HEK293 (cell line): ENCODE measurements around the gene UNG.

Experiments
- CTCF ChIA-PET: fragments of 350-600 bp; formaldehyde crosslinking; extraction: SDS; loops from one replicate; lab custom pipeline; 2021; ENCODE audit warnings: antibody characterized with exemption; lab: Yijun Ruan, JAX
- POLR2A ChIA-PET: fragments of 300-600 bp; formaldehyde crosslinking; extraction: SDS; loops from one replicate; lab custom pipeline; 2020; ENCODE audit warnings: antibody characterized with exemption, inconsistent platforms; lab: Yijun Ruan, JAX
- H3K27ac ChIP-seq: fragments of 200-500 bp; sonication (Bioruptor generic); 2 replicates; pipeline ENCODE4 v1.5.1; 2014; ENCODE audit warnings: low read depth, low read length, control low read depth, inconsistent platforms; ENCODE audit errors: extremely low read depth
- H3K36me3 ChIP-seq, 2 experiments: fragments of 200-500 bp in 1 of 2; sonication (Bioruptor generic) in 1 of 2; 1 replicate in 1 of 2; 2 replicates in 1 of 2; pipeline ENCODE4 v1.5.1; 2014 to 2017; ENCODE audit warnings: inconsistent platforms in 2 of 2, low read length in 2 of 2; ENCODE audit not compliant: control insufficient read depth in 2 of 2, insufficient read depth in 1 of 2
- H3K4me1 ChIP-seq: fragments of 200-500 bp; sonication (Bioruptor generic); 2 replicates; pipeline ENCODE4 v1.5.1; 2014; ENCODE audit warnings: mild to moderate bottlenecking, low read length, inconsistent platforms; ENCODE audit not compliant: control insufficient read depth, insufficient read depth
- H3K4me3 ChIP-seq: 2 replicates; pipeline ENCODE4 v1.5.1; 2011; ENCODE audit warnings: low read depth, mild to moderate bottlenecking, control low read depth, low read length, moderate library complexity
- H3K9me3 ChIP-seq: fragments of 200-500 bp; sonication (Bioruptor generic); 2 replicates; pipeline ENCODE4 v1.5.1; 2014; ENCODE audit warnings: low read depth, low read length, inconsistent platforms; ENCODE audit not compliant: control insufficient read depth, insufficient read depth
- FEZF1 ChIP-seq: fragments of 450-650 bp; formaldehyde crosslinking; IDR thresholded peaks from 2 replicates; pipeline ENCODE4 v1.5.1; 2016; ENCODE audit warnings: missing biosample characterization, missing genetic modification characterization
- GLIS1 ChIP-seq: fragments of 450-650 bp; formaldehyde crosslinking; IDR thresholded peaks from 2 replicates; pipeline ENCODE4 v1.5.1; 2016; ENCODE audit warnings: missing biosample characterization, missing genetic modification characterization
- GLIS2 ChIP-seq: fragments of 450-650 bp; formaldehyde crosslinking; IDR thresholded peaks from 2 replicates; pipeline ENCODE4 v1.5.1; 2016; ENCODE audit warnings: missing biosample characterization, missing genetic modification characterization
- HOXC10 ChIP-seq: sonication (generic); formaldehyde crosslinking; IDR thresholded peaks from 2 replicates; pipeline ENCODE4 v1.8.1; 2023; ENCODE audit warnings: mild to moderate bottlenecking, missing genetic modification reagents
- HOXD13 ChIP-seq: sonication (generic); formaldehyde crosslinking; IDR thresholded peaks from 2 replicates; pipeline ENCODE4 v1.8.0; 2022; ENCODE audit warnings: missing genetic modification reagents, borderline replicate concordance
- IKZF3 ChIP-seq: fragments of 450-650 bp; IDR thresholded peaks from 2 replicates; pipeline ENCODE4 v1.5.0; 2018; ENCODE audit warnings: missing biosample characterization, mild to moderate bottlenecking, missing genetic modification characterization, moderate library complexity
- KLF10 ChIP-seq: fragments of 450-650 bp; IDR thresholded peaks from 2 replicates; pipeline ENCODE4 v1.5.1; 2018; ENCODE audit warnings: missing biosample characterization, mild to moderate bottlenecking, missing genetic modification characterization
- KLF7 ChIP-seq: fragments of 450-650 bp; formaldehyde crosslinking; IDR thresholded peaks from 2 replicates; pipeline ENCODE4 v1.5.1; 2016; ENCODE audit warnings: missing biosample characterization, missing genetic modification characterization, borderline replicate concordance
- PRDM6 ChIP-seq: fragments of 450-650 bp; formaldehyde crosslinking; IDR thresholded peaks from 2 replicates; pipeline ENCODE4 v1.5.1; 2017; ENCODE audit warnings: missing biosample characterization, missing genetic modification characterization
- REPIN1 ChIP-seq: fragments of 450-650 bp; formaldehyde crosslinking; IDR thresholded peaks from 2 replicates; pipeline ENCODE4 v1.5.1; 2017; ENCODE audit warnings: missing biosample characterization, missing genetic modification characterization, low read depth
- SP3 ChIP-seq: fragments of 450-650 bp; formaldehyde crosslinking; IDR thresholded peaks from 2 replicates; pipeline ENCODE4 v1.5.1; 2016; ENCODE audit warnings: missing biosample characterization, missing genetic modification characterization
- YY1 ChIP-seq: fragments of 450-650 bp; formaldehyde crosslinking; IDR thresholded peaks from 2 replicates; pipeline ENCODE4 v1.5.1; 2018; ENCODE audit warnings: missing biosample characterization, missing genetic modification characterization
- ZBTB11 ChIP-seq: fragments of 450-650 bp; formaldehyde crosslinking; conservative IDR thresholded peaks from 2 replicates; pipeline ENCODE4 v1.5.1; 2016; ENCODE audit warnings: low read depth, missing biosample characterization, missing genetic modification characterization
- ZIC2 ChIP-seq: fragments of 450-650 bp; formaldehyde crosslinking; IDR thresholded peaks from 2 replicates; pipeline ENCODE4 v1.5.1; 2016; ENCODE audit warnings: missing biosample characterization, missing genetic modification characterization
- ZNF138 ChIP-seq: fragments of 450-650 bp; formaldehyde crosslinking; IDR thresholded peaks from 2 replicates; pipeline ENCODE4 v1.5.1; 2016; ENCODE audit warnings: missing biosample characterization, missing genetic modification characterization, borderline replicate concordance
- ZNF174 ChIP-seq: fragments of 450-650 bp; formaldehyde crosslinking; IDR thresholded peaks from 2 replicates; pipeline ENCODE4 v1.5.0; 2017; ENCODE audit warnings: missing biosample characterization, mild to moderate bottlenecking, missing genetic modification characterization
- ZNF341 ChIP-seq: fragments of 450-650 bp; formaldehyde crosslinking; IDR thresholded peaks from 2 replicates; pipeline ENCODE4; 2016; ENCODE audit warnings: low read depth, missing biosample characterization, missing genetic modification characterization
- ZNF354C ChIP-seq: fragments of 450-650 bp; formaldehyde crosslinking; IDR thresholded peaks from 2 replicates; pipeline ENCODE4 v1.5.1; 2016; ENCODE audit warnings: missing biosample characterization, missing genetic modification characterization, low read depth, borderline replicate concordance
- ZNF544 ChIP-seq: fragments of 450-650 bp; formaldehyde crosslinking; IDR thresholded peaks from 2 replicates; pipeline ENCODE4 v1.5.0; 2017; ENCODE audit warnings: missing biosample characterization, missing genetic modification characterization
- ZNF621 ChIP-seq: fragments of 450-650 bp; formaldehyde crosslinking; IDR thresholded peaks from 2 replicates; pipeline ENCODE4 v1.5.1; 2017; ENCODE audit warnings: missing biosample characterization, missing genetic modification characterization
- TF ChIP-seq, protein P1 (sequence below): fragments of 450-650 bp; IDR thresholded peaks from 2 replicates; pipeline ENCODE4 v1.5.1; 2018; ENCODE audit warnings: missing biosample characterization, mild to moderate bottlenecking, missing genetic modification characterization
- TF ChIP-seq, protein P2 (sequence below): fragments of 450-650 bp; formaldehyde crosslinking; IDR thresholded peaks from 2 replicates; pipeline ENCODE4 v1.5.1; 2016; ENCODE audit warnings: missing biosample characterization, missing genetic modification characterization
- TF ChIP-seq, protein P3 (sequence below): fragments of 450-650 bp; formaldehyde crosslinking; IDR thresholded peaks from 2 replicates; pipeline ENCODE4 v1.5.1; 2017; ENCODE audit warnings: missing biosample characterization, missing genetic modification characterization

UNG gene

GRCh38 chr12:109065853-109066193 is 31.6 kb upstream of the UNG start:
- Histone ChIP-seq H3K36me3 (peaks cover 6 to 47% of the 10 kb centered on the region in 2 experiments; a peak in 2 of 3 replicates), H3K4me3 (no peak overlapping the region), H3K9me3 (no peaks in the 10 kb centered on the region), H3K27ac (no peak overlapping the region), H3K4me1 (no peaks in the 10 kb centered on the region)
- no peak for TF ChIP-seq ZNF354C
- no peak for TF ChIP-seq HOXC10 (CRISPR knock-in tag)
- no peak for TF ChIP-seq FEZF1 (tag by site-specific recombination)
- no peak for TF ChIP-seq ZNF138 (tag by site-specific recombination)
- no peak for TF ChIP-seq SP3 (tag by site-specific recombination)
- no peak for TF ChIP-seq ZNF544 (tag by site-specific recombination)
- no peak for TF ChIP-seq GLIS2
- no peak for TF ChIP-seq ZNF174 (tag by site-specific recombination)
- TF ChIP-seq ZNF621 (tag by site-specific recombination), result no peak
- CTCF ChIA-PET, result no interaction called here
- POLR2A ChIA-PET, result no interaction called here

DNA sequence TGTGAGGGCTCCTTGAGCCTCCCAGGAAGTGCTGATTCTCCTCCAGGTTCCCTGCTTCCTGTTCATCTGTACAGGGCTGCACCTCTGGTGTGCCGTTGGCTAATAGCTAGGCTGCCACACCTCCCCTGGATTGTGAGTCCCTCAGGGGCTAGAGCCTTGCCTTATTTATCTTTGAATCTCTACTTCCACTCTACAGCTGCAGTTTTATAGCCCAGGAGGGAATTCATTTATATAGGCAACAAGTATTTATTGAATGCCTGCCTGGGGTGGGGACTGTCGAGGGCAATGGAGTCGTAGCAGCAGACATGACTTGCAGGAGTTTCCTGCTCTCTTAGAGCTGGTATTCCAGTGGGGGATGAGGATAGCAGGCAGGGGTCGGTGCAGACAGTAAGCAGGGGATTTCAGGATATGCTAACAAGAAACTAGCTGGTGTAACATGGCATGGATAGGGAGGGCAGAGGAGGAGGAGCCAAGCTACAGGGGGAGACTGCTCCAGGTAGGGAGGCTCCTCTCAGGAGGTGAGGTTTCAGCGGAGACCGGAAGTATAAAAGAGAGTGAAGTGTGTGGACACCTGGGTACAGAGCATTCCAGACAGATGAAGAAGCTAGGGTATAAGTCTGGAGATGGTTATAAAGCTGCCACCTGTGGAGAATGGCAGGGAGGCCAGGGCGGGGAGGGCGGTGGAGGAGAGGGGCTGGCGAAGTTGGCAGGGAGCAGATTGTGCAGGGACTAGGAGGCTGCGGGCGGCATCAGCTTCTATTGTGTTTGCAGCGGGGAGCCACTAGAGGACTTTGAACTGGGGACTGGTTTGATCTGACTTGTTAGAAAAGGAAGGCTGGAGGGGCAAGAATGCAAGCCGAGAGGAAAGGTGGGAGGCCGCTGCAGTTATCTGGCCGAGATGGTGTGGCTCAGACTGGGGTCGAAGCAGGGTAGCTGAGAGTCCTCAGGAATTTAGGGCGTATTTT is 27.8 kb upstream of the UNG start:
- H3K9me3 ChIP-seq, result no peaks in the 10 kb centered on the region
- no peak overlapping the region for H3K4me3 ChIP-seq
- ChIA-PET POLR2A (interaction anchor here (1.0 kb wide), 1 partner anchor 17 kb away, joined by 3 read pairs; the partner anchor contains the start of gene USP30), CTCF (interaction anchor here (0.6 to 0.7 kb wide), 3 partner anchors 119 to 407 kb away, joined by 3 read pairs; no protein-coding TSS in a partner anchor)
- H3K27ac ChIP-seq, result no peak overlapping the region
- H3K36me3 ChIP-seq, result peaks cover 8 to 73% of the 10 kb centered on the region in 2 experiments
- H3K4me1 ChIP-seq, result no peaks in the 10 kb centered on the region
- no peak for TF ChIP-seq YY1 (tag by site-specific recombination)
- TF ChIP-seq, protein P1, sequence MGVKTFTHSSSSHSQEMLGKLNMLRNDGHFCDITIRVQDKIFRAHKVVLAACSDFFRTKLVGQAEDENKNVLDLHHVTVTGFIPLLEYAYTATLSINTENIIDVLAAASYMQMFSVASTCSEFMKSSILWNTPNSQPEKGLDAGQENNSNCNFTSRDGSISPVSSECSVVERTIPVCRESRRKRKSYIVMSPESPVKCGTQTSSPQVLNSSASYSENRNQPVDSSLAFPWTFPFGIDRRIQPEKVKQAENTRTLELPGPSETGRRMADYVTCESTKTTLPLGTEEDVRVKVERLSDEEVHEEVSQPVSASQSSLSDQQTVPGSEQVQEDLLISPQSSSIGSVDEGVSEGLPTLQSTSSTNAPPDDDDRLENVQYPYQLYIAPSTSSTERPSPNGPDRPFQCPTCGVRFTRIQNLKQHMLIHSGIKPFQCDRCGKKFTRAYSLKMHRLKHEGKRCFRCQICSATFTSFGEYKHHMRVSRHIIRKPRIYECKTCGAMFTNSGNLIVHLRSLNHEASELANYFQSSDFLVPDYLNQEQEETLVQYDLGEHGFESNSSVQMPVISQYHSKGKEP, result 0 out of 2 replicates have a peak, but pooled peaks have one; percentile 26
- TF ChIP-seq REPIN1, result no peak
- no peak for TF ChIP-seq IKZF3 (tag by site-specific recombination)
- peak; percentile 67 for TF ChIP-seq ZIC2 (tag by site-specific recombination)
- TF ChIP-seq KLF10 (tag by site-specific recombination), result peak; percentile 71; the same call in 1 of the 2 replicates
- TF ChIP-seq KLF7 (tag by site-specific recombination), result no peak
- TF ChIP-seq PRDM6, result peak; percentile 36; the same call in 1 of the 2 replicates
- 0 out of 2 replicates have a peak, but pooled peaks have one; percentile 15 for TF ChIP-seq ZBTB11 (tag by site-specific recombination)
- TF ChIP-seq, protein P2, sequence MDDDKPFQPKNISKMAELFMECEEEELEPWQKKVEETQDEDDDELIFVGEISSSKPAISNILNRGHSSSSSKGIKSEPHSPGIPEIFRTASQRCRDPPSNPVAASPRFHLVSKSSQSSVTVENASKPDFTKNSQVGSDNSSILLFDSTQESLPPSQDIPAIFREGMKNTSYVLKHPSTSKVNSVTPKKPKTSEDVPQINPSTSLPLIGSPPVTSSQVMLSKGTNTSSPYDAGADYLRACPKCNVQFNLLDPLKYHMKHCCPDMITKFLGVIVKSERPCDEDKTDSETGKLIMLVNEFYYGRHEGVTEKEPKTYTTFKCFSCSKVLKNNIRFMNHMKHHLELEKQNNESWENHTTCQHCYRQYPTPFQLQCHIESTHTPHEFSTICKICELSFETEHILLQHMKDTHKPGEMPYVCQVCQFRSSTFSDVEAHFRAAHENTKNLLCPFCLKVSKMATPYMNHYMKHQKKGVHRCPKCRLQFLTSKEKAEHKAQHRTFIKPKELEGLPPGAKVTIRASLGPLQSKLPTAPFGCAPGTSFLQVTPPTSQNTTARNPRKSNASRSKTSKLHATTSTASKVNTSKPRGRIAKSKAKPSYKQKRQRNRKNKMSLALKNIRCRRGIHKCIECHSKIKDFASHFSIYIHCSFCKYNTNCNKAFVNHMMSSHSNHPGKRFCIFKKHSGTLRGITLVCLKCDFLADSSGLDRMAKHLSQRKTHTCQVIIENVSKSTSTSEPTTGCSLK (tag by site-specific recombination), result no peak
- TF ChIP-seq GLIS1, result peak; percentile 38; the same call in 1 of the 2 replicates
- no peak for TF ChIP-seq HOXD13
- TF ChIP-seq, protein P3, sequence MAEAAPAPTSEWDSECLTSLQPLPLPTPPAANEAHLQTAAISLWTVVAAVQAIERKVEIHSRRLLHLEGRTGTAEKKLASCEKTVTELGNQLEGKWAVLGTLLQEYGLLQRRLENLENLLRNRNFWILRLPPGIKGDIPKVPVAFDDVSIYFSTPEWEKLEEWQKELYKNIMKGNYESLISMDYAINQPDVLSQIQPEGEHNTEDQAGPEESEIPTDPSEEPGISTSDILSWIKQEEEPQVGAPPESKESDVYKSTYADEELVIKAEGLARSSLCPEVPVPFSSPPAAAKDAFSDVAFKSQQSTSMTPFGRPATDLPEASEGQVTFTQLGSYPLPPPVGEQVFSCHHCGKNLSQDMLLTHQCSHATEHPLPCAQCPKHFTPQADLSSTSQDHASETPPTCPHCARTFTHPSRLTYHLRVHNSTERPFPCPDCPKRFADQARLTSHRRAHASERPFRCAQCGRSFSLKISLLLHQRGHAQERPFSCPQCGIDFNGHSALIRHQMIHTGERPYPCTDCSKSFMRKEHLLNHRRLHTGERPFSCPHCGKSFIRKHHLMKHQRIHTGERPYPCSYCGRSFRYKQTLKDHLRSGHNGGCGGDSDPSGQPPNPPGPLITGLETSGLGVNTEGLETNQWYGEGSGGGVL (tag by site-specific recombination), result no peak
- peak; percentile 74 for TF ChIP-seq ZNF341 (tag by site-specific recombination)
